Adipocyte (in vitro differentiated cells): ENCODE results near the gene SLC24A3.

ENCODE experiments used
- DNase-seq: peaks from one replicate; pipeline ENCODE4 v3.0.0-alpha.2; 2015; ENCODE audit warnings: low read depth
- H3K27me3 ChIP-seq: replicated peaks from 2 replicates; pipeline ENCODE4 v1.7.0; 2013; ENCODE audit warnings: mild to moderate bottlenecking, low read length, moderate library complexity; ENCODE audit not compliant: control insufficient read depth, insufficient read depth
- H3K36me3 ChIP-seq: 2 replicates; pipeline ENCODE4 v1.7.0; 2013; ENCODE audit warnings: low read length, mild to moderate bottlenecking, moderate library complexity; ENCODE audit not compliant: control insufficient read depth, insufficient read depth, severe bottlenecking
- H3K4me1 ChIP-seq: 2 replicates; pipeline ENCODE4 v1.7.0; 2013; ENCODE audit warnings: mild to moderate bottlenecking, low read length, moderate library complexity; ENCODE audit not compliant: control insufficient read depth, insufficient read depth
- H3K4me3 ChIP-seq: 2 replicates; pipeline ENCODE4 v1.7.0; 2013; ENCODE audit warnings: mild to moderate bottlenecking, low read length, moderate library complexity
- H3K9ac ChIP-seq: 2 replicates; pipeline ENCODE4 v1.7.0; 2013; ENCODE audit warnings: mild to moderate bottlenecking, low read length, moderate library complexity
- H3K9me3 ChIP-seq: 2 replicates; pipeline ENCODE4 v1.7.0; 2013; ENCODE audit warnings: mild to moderate bottlenecking, low read length, moderate library complexity; ENCODE audit not compliant: control insufficient read depth

The SLC24A3 gene

DNA sequence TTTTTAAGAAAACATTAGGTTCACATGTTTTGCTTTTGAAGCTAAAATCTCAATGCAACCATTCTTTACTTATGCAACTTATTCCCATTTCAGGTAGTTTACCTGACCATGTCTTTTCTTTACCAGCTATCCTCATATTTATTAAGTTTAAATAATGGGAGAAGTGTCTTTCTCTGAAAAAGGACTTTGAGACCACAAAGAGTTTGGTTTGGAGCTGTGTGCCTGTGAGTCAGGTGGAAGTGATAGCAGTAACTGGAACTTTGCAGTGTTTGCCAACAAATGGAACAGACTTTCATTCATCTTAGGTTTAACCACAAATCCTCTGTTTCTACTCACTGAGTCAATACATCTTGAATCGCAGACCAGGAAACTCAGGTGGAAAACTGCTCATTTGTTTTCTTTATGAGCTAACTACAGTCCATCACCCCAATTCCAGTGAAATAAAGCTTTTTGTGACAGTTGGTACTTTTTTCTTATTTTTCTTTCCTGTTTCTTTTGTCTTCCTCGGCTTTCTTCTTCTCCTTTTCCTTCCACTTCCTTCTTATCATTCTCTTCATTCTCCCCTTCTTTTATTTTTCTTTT, 397.3 kb downstream of the SLC24A3 start:
- no peaks in the 10 kb centered on the region for H3K36me3 ChIP-seq
- no peaks in the 10 kb centered on the region for H3K9me3 ChIP-seq
- H3K4me3 ChIP-seq: no peak overlapping the region
- no peak overlapping the region for H3K9ac ChIP-seq
- DNase-seq: no peak
- peaks cover 6% of the 10 kb centered on the region for H3K27me3 ChIP-seq
- H3K4me1 ChIP-seq: no peaks in the 10 kb centered on the region

GRCh38 chr20:19615629-19616028, 403.2 kb downstream of the SLC24A3 start:
- no peak for DNase-seq
- H3K9ac ChIP-seq: no peak overlapping the region
- no peak overlapping the region for H3K4me3 ChIP-seq

GRCh38 chr20:19616081-19616480, 403.6 kb downstream of the SLC24A3 start:
- DNase-seq: no peak
- H3K4me3 ChIP-seq: no peak overlapping the region
- no peak overlapping the region for H3K9ac ChIP-seq
- H3K9me3 ChIP-seq: no peaks in the 10 kb centered on the region
- H3K4me1 ChIP-seq: no peaks in the 10 kb centered on the region
- H3K27me3 ChIP-seq: peaks cover 3% of the 10 kb centered on the region
- H3K36me3 ChIP-seq: no peaks in the 10 kb centered on the region

More at GRCh38 chr20:19615629-19616028, 403.2 kb downstream of the SLC24A3 start:
- no peaks in the 10 kb centered on the region for H3K4me1 ChIP-seq
- H3K9me3 ChIP-seq: no peaks in the 10 kb centered on the region
- peaks cover 3% of the 10 kb centered on the region for H3K27me3 ChIP-seq
- no peaks in the 10 kb centered on the region for H3K36me3 ChIP-seq

DNA sequence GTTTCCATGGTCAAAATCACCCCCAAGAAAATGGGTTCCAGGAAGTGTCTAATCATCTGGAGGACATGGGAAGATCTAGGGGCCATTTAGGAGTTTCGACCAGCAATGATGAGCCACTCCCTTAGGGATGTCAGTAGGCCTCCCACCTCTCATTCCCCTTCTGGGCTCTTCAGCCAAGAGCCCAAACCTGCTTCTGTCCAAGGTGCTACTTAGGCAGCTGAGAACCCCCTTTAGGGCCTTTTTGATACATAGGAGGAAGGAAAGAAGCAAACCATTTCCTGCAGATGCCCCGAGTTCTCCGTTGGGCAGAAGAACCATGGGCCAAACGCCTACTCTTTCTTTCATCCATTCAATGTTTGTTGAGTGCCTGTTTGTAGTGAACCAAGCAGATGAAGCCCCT, 404.2 kb downstream of the SLC24A3 start:
- Histone ChIP-seq H3K4me3 (no peak overlapping the region), H3K9me3 (no peaks in the 10 kb centered on the region), H3K27me3 (peaks cover 3% of the 10 kb centered on the region), H3K36me3 (no peaks in the 10 kb centered on the region), H3K4me1 (no peaks in the 10 kb centered on the region), H3K9ac (no peak overlapping the region)
- no peak for DNase-seq

- no peak for DNase-seq
- H3K9ac ChIP-seq: no peak overlapping the region
- no peaks in the 10 kb centered on the region for H3K36me3 ChIP-seq
- H3K27me3 ChIP-seq: peaks cover 3% of the 10 kb centered on the region
- no peaks in the 10 kb centered on the region for H3K9me3 ChIP-seq
- H3K4me3 ChIP-seq: no peak overlapping the region
- H3K4me1 ChIP-seq: no peaks in the 10 kb centered on the region
Measured at GRCh38 chr20:19617256-19617655, 404.8 kb downstream of the SLC24A3 start.

DNA sequence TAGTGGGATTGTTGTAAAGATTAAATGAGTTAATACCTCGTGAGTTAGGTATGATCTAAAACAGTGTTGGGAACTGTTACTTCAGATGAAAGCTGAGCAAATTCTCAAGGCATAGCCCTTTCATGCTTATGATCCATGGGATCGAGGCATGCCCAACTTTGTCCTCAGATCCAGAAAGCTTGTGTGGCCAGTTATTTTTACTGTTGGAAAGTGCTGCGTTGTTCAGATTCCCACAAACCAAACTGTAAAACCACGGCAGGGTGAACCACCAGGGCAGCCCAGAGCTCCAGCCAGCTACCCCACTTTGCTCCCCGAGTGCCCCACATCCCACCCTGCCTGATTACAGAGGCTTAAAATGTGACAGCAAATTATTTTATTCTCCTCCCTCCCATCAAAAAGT, 406.3 kb downstream of the SLC24A3 start:
- Histone ChIP-seq H3K9ac (no peak overlapping the region), H3K4me3 (no peak overlapping the region), H3K9me3 (no peaks in the 10 kb centered on the region), H3K27me3 (peaks cover 3% of the 10 kb centered on the region), H3K4me1 (no peaks in the 10 kb centered on the region), H3K36me3 (no peaks in the 10 kb centered on the region)
- DNase-seq: no peak

GRCh38 chr20:19619904-19620430, 407.5 kb downstream of the SLC24A3 start:
- DNase-seq: no peak
- Histone ChIP-seq H3K9ac (no peak overlapping the region), H3K9me3 (no peaks in the 10 kb centered on the region), H3K27me3 (no peaks in the 10 kb centered on the region), H3K36me3 (no peaks in the 10 kb centered on the region), H3K4me1 (no peaks in the 10 kb centered on the region), H3K4me3 (no peak overlapping the region)

DNA sequence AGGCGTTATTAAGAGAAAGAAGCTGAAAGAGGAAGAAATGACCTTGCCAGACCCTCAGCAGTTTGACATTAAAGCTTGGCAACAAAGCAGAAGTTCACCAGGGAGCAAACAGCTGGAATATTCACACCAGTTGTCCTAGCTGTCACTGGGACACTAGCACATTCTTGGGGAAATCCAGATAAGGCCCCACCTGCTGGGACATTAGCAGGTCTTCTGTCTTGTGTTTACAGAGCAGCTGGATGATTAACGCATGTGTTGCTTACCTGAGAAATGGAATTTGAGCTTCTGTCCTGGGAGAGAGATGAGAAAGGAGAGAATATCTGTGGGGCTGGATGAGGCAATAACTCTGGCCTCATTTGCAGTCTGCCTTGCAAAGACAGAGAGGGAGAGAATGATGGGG, 408.0 kb downstream of the SLC24A3 start:
- no peaks in the 10 kb centered on the region for H3K36me3 ChIP-seq
- DNase-seq: no peak
- H3K9ac ChIP-seq: no peak overlapping the region
- H3K27me3 ChIP-seq: no peaks in the 10 kb centered on the region
- H3K4me3 ChIP-seq: no peak overlapping the region
- H3K9me3 ChIP-seq: no peaks in the 10 kb centered on the region
- no peaks in the 10 kb centered on the region for H3K4me1 ChIP-seq

- Histone ChIP-seq H3K4me1 (no peaks in the 10 kb centered on the region), H3K9ac (no peak overlapping the region), H3K9me3 (no peaks in the 10 kb centered on the region), H3K4me3 (no peak overlapping the region), H3K36me3 (no peaks in the 10 kb centered on the region), H3K27me3 (no peaks in the 10 kb centered on the region)
- no peak for DNase-seq
Measured at GRCh38 chr20:19621072-19621471, 408.6 kb downstream of the SLC24A3 start.

DNA sequence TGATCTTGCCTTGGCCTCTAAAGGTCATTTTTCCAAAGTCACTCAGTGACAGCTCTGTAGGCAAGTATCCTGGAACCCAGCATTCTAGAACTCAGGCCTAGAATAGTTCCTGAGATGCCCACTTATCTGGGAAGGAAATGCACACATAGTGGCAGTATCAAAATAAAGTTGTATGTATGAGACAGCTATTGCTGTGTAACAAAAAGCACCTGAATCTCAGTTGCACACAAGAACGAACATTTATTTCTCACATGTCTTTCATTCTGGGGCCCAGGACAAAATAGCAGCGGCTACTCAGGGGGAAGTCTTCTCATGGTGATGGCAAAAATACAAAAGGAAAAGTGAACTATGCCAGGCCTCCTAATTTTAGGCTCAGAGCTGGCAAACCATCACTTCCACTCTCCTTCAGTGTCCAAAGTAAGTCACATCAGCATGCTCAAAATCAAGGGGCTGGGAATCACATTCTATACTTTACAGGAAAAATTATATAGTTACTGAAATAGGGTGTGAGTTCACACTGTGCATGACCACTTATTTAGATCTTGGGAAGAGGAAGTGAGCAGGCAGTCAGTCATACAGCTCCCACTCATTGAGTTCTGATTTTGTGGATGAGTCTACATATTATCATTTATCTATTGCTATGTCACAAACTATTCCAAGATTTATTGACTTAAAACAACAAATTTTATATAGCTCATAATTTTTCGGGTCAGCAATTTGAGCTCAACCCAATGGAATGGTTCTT, 412.0 kb downstream of the SLC24A3 start:
- no peak for DNase-seq
- Histone ChIP-seq H3K36me3 (no peaks in the 10 kb centered on the region), H3K9me3 (no peaks in the 10 kb centered on the region), H3K27me3 (no peaks in the 10 kb centered on the region), H3K9ac (no peak overlapping the region), H3K4me3 (no peak overlapping the region), H3K4me1 (no peaks in the 10 kb centered on the region)

DNA sequence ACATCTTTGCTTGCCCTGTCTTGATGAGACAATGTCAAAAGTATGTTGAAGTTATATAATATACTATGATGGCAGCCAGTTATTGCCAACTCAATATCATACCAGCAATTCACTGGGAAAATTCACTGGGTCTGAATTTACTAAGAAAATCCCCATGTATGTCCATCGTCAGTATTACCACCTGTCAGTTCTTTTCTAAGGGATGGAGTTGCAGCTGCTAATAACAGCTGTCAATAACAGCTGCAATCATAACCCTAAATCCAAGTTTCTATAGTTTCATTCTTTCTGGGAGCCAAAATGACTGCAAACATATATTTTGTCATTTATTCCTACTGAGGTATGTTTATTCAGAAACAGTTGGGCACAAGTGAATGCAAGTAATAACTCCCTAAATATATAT, 413.0 kb downstream of the SLC24A3 start:
- no peaks in the 10 kb centered on the region for H3K9me3 ChIP-seq
- no peak overlapping the region for H3K9ac ChIP-seq
- no peaks in the 10 kb centered on the region for H3K4me1 ChIP-seq
- H3K36me3 ChIP-seq: no peaks in the 10 kb centered on the region
- H3K27me3 ChIP-seq: no peaks in the 10 kb centered on the region
- no peak overlapping the region for H3K4me3 ChIP-seq
- DNase-seq: no peak
